Nephron (organoid): Measurements from ENCODE around the gene SSC5D.

Experiments used
- H3K27ac Mint-ChIP-seq, 3 experiments: 2 replicates each; pipeline ENCODE4 v1.8.0; 2020; ENCODE audit warnings: mixed read lengths in 3 of 3, mild to moderate bottlenecking in 2 of 3, moderate library complexity in 1 of 3
- H3K27me3 Mint-ChIP-seq: 2 replicates; pipeline ENCODE4 v1.8.0; 2021; ENCODE audit warnings: low read depth, mild to moderate bottlenecking, moderate library complexity, mixed read lengths
- H3K36me3 Mint-ChIP-seq: 2 replicates; pipeline ENCODE4 v1.8.0; 2020; ENCODE audit warnings: low read depth, mixed read lengths
- H3K4me1 Mint-ChIP-seq: 2 replicates; pipeline ENCODE4 v1.8.0; 2020; ENCODE audit warnings: mixed read lengths
- H3K4me3 Mint-ChIP-seq, 3 experiments: 2 replicates each; pipeline ENCODE4 v1.8.0; 2020; ENCODE audit warnings: mild to moderate bottlenecking in 3 of 3, mixed read lengths in 3 of 3, moderate library complexity in 2 of 3
- H3K9me3 Mint-ChIP-seq: 2 replicates; pipeline ENCODE4 v1.8.0; 2020; ENCODE audit warnings: mixed read lengths
- CTCF ChIP-seq, 3 experiments: fragments of 200-600 bp; sonication (generic); IDR thresholded peaks; one replicate each; pipeline ENCODE4 v1.5.0; 2021; ENCODE audit warnings: antibody characterized with exemption in 3 of 3; ENCODE audit not compliant: unreplicated experiment in 3 of 3

SSC5D gene

DNA sequence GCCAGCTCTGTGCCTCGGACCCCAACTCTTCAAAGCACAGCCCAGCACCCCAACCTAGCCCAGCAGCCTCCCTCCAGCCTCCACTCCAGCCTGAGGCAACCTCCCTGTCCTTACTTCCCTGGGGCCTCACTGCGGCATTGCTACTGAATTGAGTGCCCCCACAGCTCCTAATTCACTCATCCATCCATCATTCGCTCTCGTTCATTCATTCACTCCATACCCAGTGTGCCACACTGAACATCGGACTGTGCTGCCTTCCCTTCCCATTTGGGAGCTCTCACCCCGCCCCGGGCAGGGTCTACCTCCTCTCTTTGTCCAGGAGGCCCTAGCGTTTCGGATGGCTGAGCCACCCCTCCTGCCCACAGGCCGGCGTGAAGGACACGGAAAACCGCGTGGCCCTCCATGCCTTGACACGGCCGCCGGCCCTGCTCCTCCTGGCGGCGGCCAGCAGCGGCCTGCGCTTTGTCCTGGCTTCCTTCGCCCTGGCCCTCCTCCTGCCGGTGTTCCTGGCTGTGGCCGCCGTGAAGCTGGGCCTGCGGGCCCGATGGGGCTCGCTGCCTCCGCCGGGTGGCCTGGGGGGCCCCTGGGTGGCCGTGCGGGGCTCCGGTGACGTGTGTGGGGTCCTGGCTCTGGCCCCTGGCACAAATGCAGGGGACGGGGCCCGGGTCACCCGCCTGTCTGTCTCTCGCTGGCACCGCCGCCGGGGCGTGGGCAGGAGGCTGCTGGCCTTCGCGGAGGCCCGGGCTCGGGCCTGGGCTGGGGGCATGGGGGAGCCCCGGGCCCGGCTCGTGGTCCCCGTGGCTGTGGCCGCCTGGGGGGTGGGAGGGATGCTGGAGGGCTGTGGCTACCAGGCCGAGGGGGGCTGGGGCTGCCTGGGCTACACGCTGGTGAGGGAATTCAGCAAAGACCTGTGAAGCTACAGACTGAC, 1.9 kb upstream of the SSC5D start:
- peak overlapping the region; percentile 85 to 95 (median 92) for H3K4me3 Mint-ChIP-seq
- H3K4me1 Mint-ChIP-seq: peaks cover 22% of the 10 kb centered on the region
- H3K36me3 Mint-ChIP-seq: no peaks in the 10 kb centered on the region
- H3K27me3 Mint-ChIP-seq: no peaks in the 10 kb centered on the region
- TF ChIP-seq CTCF (IDR thresholded peaks at IDR 0.05; ENCODE audit: unreplicated experiment in 3 of 3): no peak
- H3K27ac Mint-ChIP-seq: peak overlapping the region; percentile 99
- H3K9me3 Mint-ChIP-seq: no peaks in the 10 kb centered on the region

DNA sequence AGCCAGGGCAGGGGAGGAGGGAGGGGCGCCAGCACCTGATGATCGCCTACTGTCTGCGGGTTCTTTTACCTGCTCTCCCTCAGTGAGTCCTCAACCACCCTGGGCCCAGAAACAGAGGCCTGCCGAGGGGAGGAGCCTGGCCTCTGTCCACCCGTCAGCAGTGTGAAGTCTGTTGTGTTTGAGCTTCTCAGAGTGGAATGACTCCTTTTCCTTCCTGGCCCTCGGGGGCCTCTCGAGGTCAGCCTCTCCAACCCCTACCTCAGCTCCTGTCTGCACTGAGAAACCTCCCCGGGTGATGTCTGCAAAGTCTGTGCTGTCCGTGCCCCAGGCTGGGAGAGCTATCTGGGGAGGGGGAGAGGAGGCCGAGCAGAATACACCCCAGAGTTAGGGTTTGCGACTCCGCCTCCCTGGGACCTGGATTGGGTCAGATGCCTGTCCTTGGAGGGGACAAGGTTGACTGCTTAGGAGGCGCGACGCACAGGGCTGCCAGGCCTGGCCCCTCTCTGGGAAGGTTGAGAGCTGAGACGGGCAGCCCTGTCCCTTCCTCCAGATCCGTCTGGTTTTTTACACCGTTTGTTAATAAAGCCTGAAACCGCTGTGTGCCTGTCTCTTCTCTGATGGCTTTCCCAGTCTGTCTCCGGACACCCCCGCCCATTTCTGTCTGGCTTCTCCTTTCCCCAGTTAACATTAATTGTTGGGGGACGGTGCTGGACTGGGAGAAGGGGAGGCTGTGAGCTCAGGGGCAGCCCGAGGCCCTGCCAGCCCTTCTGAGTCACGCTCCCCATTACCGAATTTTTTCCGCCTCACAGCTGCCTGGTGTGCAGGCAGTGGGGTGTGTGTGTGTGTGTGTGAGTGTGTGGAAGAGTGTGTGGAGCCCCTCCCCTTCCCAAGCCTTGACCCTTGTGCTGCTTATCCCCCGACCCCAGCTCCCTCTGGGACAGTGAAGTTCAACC, 989 bp upstream of the SSC5D start:
- Mint-ChIP-seq H3K4me3 (peak overlapping the region; percentile 80 to 83 (median 80)), H3K9me3 (no peaks in the 10 kb centered on the region), H3K27me3 (no peaks in the 10 kb centered on the region), H3K27ac (peak overlapping the region; percentile 99), H3K4me1 (peaks cover 31% of the 10 kb centered on the region), H3K36me3 (no peaks in the 10 kb centered on the region)
- no peak for TF ChIP-seq CTCF (IDR thresholded peaks at IDR 0.05; ENCODE audit: unreplicated experiment in 3 of 3)

- no peak for TF ChIP-seq CTCF (IDR thresholded peaks at IDR 0.05; ENCODE audit: unreplicated experiment in 3 of 3)
- Mint-ChIP-seq H3K27me3 (no peaks in the 10 kb centered on the region), H3K4me3 (no peak overlapping the region), H3K9me3 (no peaks in the 10 kb centered on the region), H3K36me3 (no peaks in the 10 kb centered on the region), H3K27ac (peak overlapping the region in 1 of 3 experiments; percentile 80), H3K4me1 (peaks cover 40% of the 10 kb centered on the region)
Measured at GRCh38 chr19:55488986-55489710, 912 bp downstream of the SSC5D start.

- no peak for TF ChIP-seq CTCF (IDR thresholded peaks at IDR 0.05; ENCODE audit: unreplicated experiment in 3 of 3)
- no peak overlapping the region for H3K27ac Mint-ChIP-seq
Measured at GRCh38 chr19:55489711-55490477, 1.7 kb downstream of the SSC5D start.

More at GRCh38 chr19:55489711-55490477, 1.7 kb downstream of the SSC5D start:
- H3K27me3 Mint-ChIP-seq: no peaks in the 10 kb centered on the region
- no peak overlapping the region for H3K4me3 Mint-ChIP-seq
- peaks cover 47% of the 10 kb centered on the region for H3K4me1 Mint-ChIP-seq
- no peaks in the 10 kb centered on the region for H3K9me3 Mint-ChIP-seq
- no peaks in the 10 kb centered on the region for H3K36me3 Mint-ChIP-seq
